PC-3 (cell line): ENCODE measurements around the gene FOXP1.

Source experiments
- CTCF ChIP-seq: fragments of 300-600 bp; sonication (generic); conservative IDR thresholded peaks from 2 replicates; pipeline ENCODE4 v1.5.1; 2017; ENCODE audit warnings: antibody characterized with exemption, low read depth, mild to moderate bottlenecking, low read length
- EZH2 ChIP-seq: fragments of 300-600 bp; sonication (generic); IDR thresholded peaks from one replicate; pipeline ENCODE4 v1.6.1; 2017; ENCODE audit warnings: antibody characterized with exemption, mild to moderate bottlenecking, low read length; ENCODE audit not compliant: unreplicated experiment
- EZH2phosphoT487 ChIP-seq: fragments of 300-600 bp; sonication (generic); IDR thresholded peaks from 2 replicates; pipeline ENCODE4 v1.6.1; 2018; ENCODE audit warnings: mild to moderate bottlenecking, antibody characterized with exemption, low read length, borderline replicate concordance

GRCh38 chr3:71325715-71326114, 257.8 kb downstream of the FOXP1 start:
- TF ChIP-seq CTCF, result no peak
- no peak for TF ChIP-seq EZH2phosphoT487
- TF ChIP-seq EZH2, result no peak
